WTC11 (cell line): ENCODE measurements around the gene CD163L1.

ENCODE experiments used
- CTCF ChIP-seq: fragments of 200-600 bp; IDR thresholded peaks from 2 replicates; pipeline ENCODE4 v1.8.0; 2022; ENCODE audit warnings: antibody characterized with exemption
- FOXP4 ChIP-seq: sonication (generic); formaldehyde crosslinking; IDR thresholded peaks from 2 replicates; pipeline ENCODE4 v1.8.0; 2022; ENCODE audit warnings: mild to moderate bottlenecking, missing genetic modification reagents
- MAX ChIP-seq: sonication (generic); formaldehyde crosslinking; IDR thresholded peaks from 2 replicates; pipeline ENCODE4 v1.8.0; 2022; ENCODE audit warnings: mild to moderate bottlenecking, missing genetic modification reagents
- USF1 ChIP-seq: sonication (generic); formaldehyde crosslinking; IDR thresholded peaks from 2 replicates; pipeline ENCODE4 v1.8.0; 2022; ENCODE audit warnings: mild to moderate bottlenecking, missing genetic modification reagents
- USF2 ChIP-seq: sonication (generic); formaldehyde crosslinking; IDR thresholded peaks from 2 replicates; pipeline ENCODE4 v1.8.1; 2023; ENCODE audit warnings: mild to moderate bottlenecking, missing genetic modification reagents, moderate library complexity
- ZBTB43 ChIP-seq: sonication (generic); formaldehyde crosslinking; IDR thresholded peaks from 2 replicates; pipeline ENCODE4 v1.8.1; 2023; ENCODE audit warnings: mild to moderate bottlenecking, missing genetic modification reagents

- no peak for TF ChIP-seq MAX
- no peak for TF ChIP-seq FOXP4 (CRISPR knock-in tag)
- TF ChIP-seq USF2: no peak
- no peak for TF ChIP-seq USF1 (CRISPR knock-in tag)
- TF ChIP-seq CTCF: no peak
- TF ChIP-seq ZBTB43: no peak
Observed at GRCh38 chr12:7373226-7373625, 70.7 kb downstream of the CD163L1 start.
